ENCODE data around the gene PILRA. TPM values are rescaled to one million over a fixed set of nuclear protein-coding genes. Genes with fewer than 3 reads are reported as not detected.

The PILRA gene
- total RNA-seq, 1 experiment from 2014 or later: 3.2 TPM

GRCh38 chr7:100386940-100387339 lies 13.7 kb downstream of the PILRA start:
- Mint-ChIP-seq H3K27me3 (ENCODE audit: low read depth) (peaks cover 26% of the 10 kb centered on the region), H3K27ac (no peak overlapping the region), H3K4me3 (no peak overlapping the region), H3K9me3 (no peaks in the 10 kb centered on the region), H3K4me1 (peaks cover 9 to 16% of the 10 kb centered on the region in 2 experiments), H3K36me3 (ENCODE audit: insufficient read depth in 1 of 3, low read depth in 3 of 3) (no peaks in the 10 kb centered on the region)
- H3K18ac ChIP-seq (ENCODE audit: insufficient read length, low read depth, low read length): no peak overlapping the region
- H3K9ac ChIP-seq (ENCODE audit: extremely low read depth, insufficient read length, low read length): no peak overlapping the region
- no peaks in the 10 kb centered on the region; the same call in 1 of the 2 replicates for H3K27me3 ChIP-seq (ENCODE audit: insufficient read depth, low read length)
- H2BK120ac ChIP-seq (ENCODE audit: low read depth, low read length, poor library complexity, severe bottlenecking): no peak overlapping the region
- no peak overlapping the region for H2BK15ac ChIP-seq (ENCODE audit: low read depth, low read length)
- H3K79me2 ChIP-seq (ENCODE audit: insufficient read depth, low read length): no peaks in the 10 kb centered on the region
- no peaks in the 10 kb centered on the region for H3K79me1 ChIP-seq (ENCODE audit: insufficient read depth, low read depth, low read length, poor library complexity, severe bottlenecking)
- H3K56ac ChIP-seq (ENCODE audit: insufficient read length, low read depth, low read length): no peak overlapping the region
- H3T11ph ChIP-seq (ENCODE audit: low read length): no peak overlapping the region
- no peak overlapping the region for H2AK5ac ChIP-seq (ENCODE audit: insufficient read length, low read length)
- H4K91ac ChIP-seq (ENCODE audit: insufficient read length, low read depth, low read length): no peak overlapping the region
- H2AFZ ChIP-seq (ENCODE audit: low read length): no peak overlapping the region
- DNase-seq: no peak
- no peaks in the 10 kb centered on the region for H3K9me3 ChIP-seq (ENCODE audit: control insufficient read depth, low read depth, low read length)
- no peak overlapping the region for H2BK20ac ChIP-seq (ENCODE audit: low read depth, low read length, poor library complexity, severe bottlenecking)
- no peaks in the 10 kb centered on the region for H3K4me1 ChIP-seq (ENCODE audit: insufficient read depth, low read length)
- no peak for TF ChIP-seq CTCF (conservative IDR thresholded peaks at IDR 0.05)
- no peak overlapping the region for H3K4me2 ChIP-seq (ENCODE audit: insufficient read depth, insufficient read length, low read length)
- no peak overlapping the region for H3K27ac ChIP-seq (ENCODE audit: insufficient read length, low read depth, low read length)
- H3K23me2 ChIP-seq (ENCODE audit: insufficient read length, low read depth, low read length, poor library complexity, severe bottlenecking): no peaks in the 10 kb centered on the region
- WGBS (ENCODE audit: extremely low coverage, insufficient read length, low lambda C conversion rate): no CpG with 5 or more reads among the region's 5 CpGs
- no peak overlapping the region for H3K4ac ChIP-seq (ENCODE audit: low read depth, low read length)
- no peaks in the 10 kb centered on the region for H4K20me1 ChIP-seq (ENCODE audit: control insufficient read depth, insufficient read depth, insufficient read length)
- no peak overlapping the region for H4K8ac ChIP-seq (replicated peaks; ENCODE audit: insufficient read length, low read depth, low read length)
- H4K5ac ChIP-seq (ENCODE audit: insufficient read length, low read depth, low read length): no peak overlapping the region
- no peak overlapping the region for H3K14ac ChIP-seq (ENCODE audit: insufficient read depth, low read length)
- H2BK12ac ChIP-seq (ENCODE audit: insufficient read length, low read depth, low read length): no peak overlapping the region
- no peak overlapping the region for H3K23ac ChIP-seq (ENCODE audit: insufficient read length, low read depth, low read length)
- H2BK5ac ChIP-seq (ENCODE audit: insufficient read length, low read length): no peak overlapping the region

Measured in H9 (cell line).